Measurements from ENCODE around the gene MS4A15.
"Not testable (repeated sequence)": the region's sequence is repeated elsewhere in the genome, so short reads cannot be mapped to it uniquely, and the experiment has no call there.

The MS4A15 gene

GRCh38 chr11:60809249-60809648 is 52.6 kb downstream of the MS4A15 start:
- no peak for DNase-seq (ENCODE audit: low read depth)

GRCh38 chr11:60809691-60810090 is 53.0 kb downstream of the MS4A15 start:
- no peak for DNase-seq (ENCODE audit: low read depth)

DNA sequence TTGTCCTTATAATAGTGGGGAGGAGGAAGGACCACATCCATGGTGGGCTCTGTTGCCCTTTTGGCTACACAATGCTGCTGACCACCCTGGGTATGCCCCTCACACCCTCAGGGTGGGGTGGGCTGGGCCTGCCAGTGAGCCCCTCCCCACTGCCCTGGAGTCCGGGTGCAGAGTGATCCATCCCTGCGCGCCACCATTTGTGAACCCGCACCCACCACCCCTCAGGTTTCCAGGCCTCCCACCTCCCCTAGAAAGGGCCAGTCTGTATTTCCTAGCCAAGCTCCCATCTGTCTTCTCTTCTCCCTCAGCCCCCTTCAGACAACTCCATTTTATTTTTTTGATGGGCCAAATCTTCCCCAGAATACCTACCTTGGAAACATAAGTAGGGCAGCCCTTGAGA is 53.5 kb downstream of the MS4A15 start:
- DNase-seq (ENCODE audit: low read depth): no peak

DNA sequence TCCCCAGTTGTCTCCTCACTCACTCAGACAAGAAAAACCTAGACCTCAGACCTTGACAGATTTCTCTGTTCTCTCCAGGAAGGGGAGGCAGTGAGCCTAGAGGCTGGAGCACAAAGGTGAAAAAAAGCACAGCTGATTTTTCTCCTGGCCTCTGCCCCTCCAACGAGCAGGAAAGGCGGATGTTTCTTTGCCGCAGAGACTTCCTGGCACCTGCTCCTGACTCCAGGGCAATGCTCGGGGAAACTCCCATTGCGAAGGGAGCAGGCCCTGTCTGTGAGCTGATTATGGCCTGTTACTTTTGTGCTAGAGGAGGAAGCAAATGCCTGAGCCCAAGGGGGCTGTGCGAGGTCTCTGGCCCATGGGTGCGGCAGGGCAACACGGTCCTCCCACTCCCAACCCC is 53.9 kb downstream of the MS4A15 start:
- no peak for DNase-seq (ENCODE audit: low read depth)

GRCh38 chr11:60813324-60813723 is 56.7 kb downstream of the MS4A15 start:
- DNase-seq (ENCODE audit: low read depth): no peak

- DNase-seq (ENCODE audit: low read depth): no peak
These were observed 57.4 kb downstream of the MS4A15 start for GRCh38 chr11:60814112-60814511.

DNA sequence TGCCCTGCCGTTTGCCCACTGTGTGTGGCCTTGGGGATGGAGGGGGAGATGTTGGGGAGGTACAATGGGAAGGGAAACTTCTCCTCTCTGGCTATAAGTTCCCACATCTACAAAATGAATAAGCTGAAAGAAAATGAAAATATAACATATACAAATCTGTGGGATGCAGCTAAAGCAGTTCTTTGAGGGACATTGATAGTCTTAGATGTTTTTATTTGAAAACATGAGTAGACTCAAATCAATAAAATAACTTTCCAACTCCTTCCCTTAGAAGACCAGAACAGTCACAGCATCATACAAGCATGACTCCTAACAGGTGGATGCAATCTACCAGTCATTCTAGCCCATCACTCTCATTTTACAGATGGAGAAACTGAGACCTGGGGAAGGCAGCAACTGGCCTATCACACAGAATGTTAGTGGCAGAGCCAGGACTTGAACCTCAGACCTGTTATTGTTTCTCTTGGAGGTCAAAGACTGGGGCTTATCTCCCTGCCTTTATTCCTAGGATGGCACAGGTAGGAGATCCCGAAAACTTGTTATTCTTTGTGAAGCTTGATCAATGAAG is 60.0 kb downstream of the MS4A15 start:
- DNase-seq (ENCODE audit: low read depth): no peak

DNA sequence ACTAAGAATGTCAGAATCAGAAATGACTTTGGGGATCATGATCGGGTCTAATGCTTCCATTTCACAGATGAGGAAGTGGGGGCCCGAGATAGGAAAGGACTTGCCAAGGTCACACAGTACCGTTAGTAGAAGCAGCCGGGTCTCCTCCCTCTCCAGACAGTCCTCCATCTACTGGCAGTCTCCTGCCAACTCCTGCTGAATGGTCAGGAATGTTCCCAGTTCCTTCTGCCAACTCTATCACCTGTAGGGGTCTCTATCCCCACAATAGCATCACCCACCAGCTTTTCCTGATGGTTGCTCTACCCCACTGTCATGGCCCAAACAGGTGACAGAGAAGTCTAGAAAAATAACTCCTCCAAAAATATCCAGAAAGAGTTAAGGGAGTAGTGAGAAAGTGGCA is 61.4 kb downstream of the MS4A15 start:
- DNase-seq (ENCODE audit: low read depth): no peak

DNA sequence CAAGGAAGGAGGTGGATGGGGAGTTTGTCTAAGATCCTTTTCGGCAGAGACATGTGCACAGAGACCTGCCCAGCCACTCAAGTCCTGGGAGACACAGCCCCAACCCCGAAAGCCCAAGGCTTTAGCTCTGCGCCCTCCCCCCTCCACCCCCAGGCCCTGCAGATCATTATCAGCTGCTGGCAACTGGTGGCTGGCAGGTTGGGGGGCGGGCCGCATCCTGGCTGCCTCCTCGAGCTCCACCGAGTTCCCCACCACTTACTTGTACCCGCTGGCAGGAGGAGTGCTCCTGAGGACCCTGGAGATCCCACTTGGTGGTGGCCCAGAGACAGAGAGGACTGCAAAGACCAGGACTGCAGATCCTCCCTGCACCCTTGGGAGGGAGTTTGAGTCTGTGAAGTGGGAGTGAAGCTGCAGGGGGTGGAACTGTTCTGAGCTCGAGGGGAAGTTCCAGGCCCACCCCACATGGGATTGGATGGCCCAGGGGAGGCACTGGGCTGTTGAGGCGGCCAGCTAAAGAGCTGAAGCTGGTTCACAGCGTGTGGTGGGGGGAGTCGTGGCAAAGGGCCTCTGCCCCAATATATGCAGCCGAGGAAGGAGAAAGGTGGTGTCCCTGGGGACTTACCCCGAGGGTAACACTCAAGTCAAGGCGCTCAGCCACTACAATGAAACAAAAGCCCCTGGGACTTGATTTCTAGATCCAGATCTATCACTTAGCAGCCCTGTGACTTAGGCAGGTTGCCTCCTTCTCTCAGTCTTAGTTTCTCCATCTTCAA is 65.3 kb downstream of the MS4A15 start:
- no peak for DNase-seq (ENCODE audit: low read depth)

GRCh38 chr11:60823745-60824306 is 67.2 kb downstream of the MS4A15 start:
- DNase-seq (ENCODE audit: low read depth): not testable (repeated sequence)

DNA sequence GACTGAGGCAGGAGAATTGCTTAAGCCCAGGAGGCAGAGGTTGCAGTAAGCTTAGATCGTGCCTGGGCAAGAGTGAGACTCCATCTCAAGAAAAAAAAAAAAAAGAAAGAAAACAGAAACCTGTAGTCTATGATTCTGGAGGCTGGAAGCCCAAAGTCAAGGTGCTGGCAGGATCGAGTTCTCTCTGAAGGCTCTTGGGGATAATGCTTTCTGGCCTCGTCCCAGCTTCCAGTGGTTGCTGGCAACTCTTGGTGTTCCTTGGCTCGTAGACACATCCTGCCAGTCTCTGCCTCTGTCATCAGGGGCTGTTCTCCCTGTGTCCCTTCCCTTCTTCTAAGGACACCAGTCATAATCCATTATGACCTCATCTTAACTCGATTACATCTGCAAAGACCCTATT is 68.5 kb downstream of the MS4A15 start:
- DNase-seq (ENCODE audit: low read depth): no peak

GRCh38 chr11:60825790-60826189 is 69.1 kb downstream of the MS4A15 start:
- no peak for DNase-seq (ENCODE audit: low read depth)

Data from T follicular helper cell (primary cell).